HepG2 (cell line): Measurements from ENCODE around the gene PLCB1. TPM values are rescaled to one million over a fixed set of nuclear protein-coding genes. Genes with fewer than 3 reads are reported as not detected.

ENCODE experiments used
- FOSL2 ChIP-seq: sonication (generic); formaldehyde crosslinking; IDR thresholded peaks from 2 replicates; pipeline ENCODE4 v1.4.0; 2020; ENCODE audit warnings: missing genetic modification reagents
- KMT2A ChIP-seq: sonication (generic); formaldehyde crosslinking; IDR thresholded peaks from 2 replicates; pipeline ENCODE4 v1.4.0; 2020; ENCODE audit warnings: missing genetic modification reagents
- MED1 ChIP-seq: sonication (generic); formaldehyde crosslinking; IDR thresholded peaks from 2 replicates; pipeline ENCODE4 v1.4.0; 2020; ENCODE audit warnings: missing genetic modification reagents
- MXD4 ChIP-seq: IDR thresholded peaks from 2 replicates; pipeline ENCODE4 v1.6.1; 2016; ENCODE audit warnings: mild to moderate bottlenecking, missing biosample characterization, missing genetic modification reagents
- NR2C2 ChIP-seq: sonication (generic); formaldehyde crosslinking; IDR thresholded peaks from 2 replicates; pipeline ENCODE4 v1.4.0; 2020; ENCODE audit warnings: missing genetic modification reagents, mild to moderate bottlenecking, moderate library complexity, borderline replicate concordance
- NR2F2 ChIP-seq: IDR thresholded peaks from 2 replicates; pipeline ENCODE4 v1.6.1; 2012; ENCODE audit warnings: low read depth, inconsistent platforms, borderline replicate concordance
- PATZ1 ChIP-seq: sonication (generic); formaldehyde crosslinking; IDR thresholded peaks from 2 replicates; pipeline ENCODE4 v1.4.0; 2020; ENCODE audit warnings: missing genetic modification reagents
- PAXIP1 ChIP-seq: sonication (generic); formaldehyde crosslinking; conservative IDR thresholded peaks from 2 replicates; pipeline ENCODE4 v1.4.0; 2020; ENCODE audit warnings: mild to moderate bottlenecking, missing genetic modification reagents, moderate library complexity
- RCOR2 ChIP-seq: IDR thresholded peaks from 2 replicates; pipeline ENCODE4 v1.6.1; 2016; ENCODE audit warnings: missing biosample characterization, missing genetic modification reagents
- REPIN1 ChIP-seq: sonication (generic); formaldehyde crosslinking; IDR thresholded peaks from 2 replicates; pipeline ENCODE4 v1.8.0; 2022; ENCODE audit warnings: missing genetic modification reagents, low read depth, mild to moderate bottlenecking, borderline replicate concordance
- SMAD3 ChIP-seq: sonication (generic); formaldehyde crosslinking; IDR thresholded peaks from 2 replicates; pipeline ENCODE4 v1.4.0; 2020; ENCODE audit warnings: missing genetic modification reagents
- ZBTB34 ChIP-seq: sonication (generic); formaldehyde crosslinking; IDR thresholded peaks from 2 replicates; pipeline ENCODE4 v1.8.0; 2022; ENCODE audit warnings: mild to moderate bottlenecking, missing genetic modification reagents
- ZKSCAN8 ChIP-seq: IDR thresholded peaks from 2 replicates; pipeline ENCODE4 v1.6.1; 2016; ENCODE audit warnings: borderline replicate concordance, missing genetic modification reagents, missing compliant biosample characterization
- ZNF143 ChIP-seq: sonication (generic); formaldehyde crosslinking; IDR thresholded peaks from 2 replicates; pipeline ENCODE4 v1.4.0; 2020; ENCODE audit warnings: missing genetic modification reagents
- ZNF256 ChIP-seq: sonication (generic); formaldehyde crosslinking; conservative IDR thresholded peaks from 2 replicates; pipeline ENCODE4 v1.4.0; 2020; ENCODE audit warnings: missing genetic modification reagents
- ZNF792 ChIP-seq: IDR thresholded peaks from 2 replicates; pipeline ENCODE4 v1.6.1; 2016
- ZSCAN9 ChIP-seq: IDR thresholded peaks from 2 replicates; pipeline ENCODE4 v1.6.1; 2016; ENCODE audit warnings: borderline replicate concordance
- polyA plus RNA-seq, 8 experiments: library from polyadenylated mRNA; depleted of rRNA in 3 of 8; stranded (reverse) in 7 of 8; unstranded in 1 of 8; fragments of >200 nt; fragmentation: Illumina TruSeq in 4 of 8; extraction: Trizol in 4 of 8; gene quantifications; 2 replicates each; pipeline versions ENCODE4 v1.2.1 to v1.2.3, GENCODE V29; 2011 to 2016; ENCODE audit warnings: low read depth in 4 of 8, missing spikeins in 1 of 8, mixed read lengths in 1 of 8; ENCODE audit not compliant: insufficient read depth in 1 of 8
- total RNA-seq, 5 experiments: library from RNA; depleted of rRNA; stranded (reverse); fragments of >200 nt; fragmentation: Illumina TruSeq; extraction: Trizol; gene quantifications; 2 replicates each; pipeline ENCODE4 v1.2.3, GENCODE V29; 2016; ENCODE audit warnings: low read depth in 1 of 5
- TF ChIP-seq, protein P1 (sequence below): sonication (generic); formaldehyde crosslinking; IDR thresholded peaks from 2 replicates; pipeline ENCODE4 v1.8.1; 2023; ENCODE audit warnings: missing genetic modification reagents, inconsistent platforms, borderline replicate concordance

The PLCB1 gene
- total and polyA plus RNA-seq, 2 of the 13 experiments (the other 11 are each of a cell fraction or from before 2014, with no cell fraction given): 42.4 to 55.9 TPM

- TF ChIP-seq PAXIP1 (CRISPR knock-in tag) (peak; percentile 91), ZNF143 (CRISPR knock-in tag) (no peak), RCOR2 (CRISPR knock-in tag) (peak; percentile 95), SMAD3 (CRISPR knock-in tag) (peak; percentile 64; the same call in 1 of the 2 replicates), KMT2A (CRISPR knock-in tag) (no peak), NR2F2 (peak; percentile 47; the same call in 1 of the 2 replicates), ZNF792 (CRISPR knock-in tag) (peak; percentile 77), MED1 (CRISPR knock-in tag) (peak; percentile 89), FOSL2 (CRISPR knock-in tag) (peak; percentile 41), NR2C2 (CRISPR knock-in tag) (peak; percentile 72; the same call in 1 of the 2 replicates), ZBTB34 (CRISPR knock-in tag) (0 out of 2 replicates have a peak, but pooled peaks have one; percentile 50), ZSCAN9 (CRISPR knock-in tag) (peak; percentile 88; the same call in 1 of the 2 replicates), MXD4 (peak; percentile 80), REPIN1 (0 out of 2 replicates have a peak, but pooled peaks have one; percentile 56), ZKSCAN8 (CRISPR knock-in tag) (peak; percentile 36; the same call in 1 of the 2 replicates), ZNF256 (0 out of 2 replicates have a peak, but pooled peaks have one; percentile 42), PATZ1 (CRISPR knock-in tag) (peak; percentile 46; the same call in 1 of the 2 replicates)
- TF ChIP-seq, protein P1, sequence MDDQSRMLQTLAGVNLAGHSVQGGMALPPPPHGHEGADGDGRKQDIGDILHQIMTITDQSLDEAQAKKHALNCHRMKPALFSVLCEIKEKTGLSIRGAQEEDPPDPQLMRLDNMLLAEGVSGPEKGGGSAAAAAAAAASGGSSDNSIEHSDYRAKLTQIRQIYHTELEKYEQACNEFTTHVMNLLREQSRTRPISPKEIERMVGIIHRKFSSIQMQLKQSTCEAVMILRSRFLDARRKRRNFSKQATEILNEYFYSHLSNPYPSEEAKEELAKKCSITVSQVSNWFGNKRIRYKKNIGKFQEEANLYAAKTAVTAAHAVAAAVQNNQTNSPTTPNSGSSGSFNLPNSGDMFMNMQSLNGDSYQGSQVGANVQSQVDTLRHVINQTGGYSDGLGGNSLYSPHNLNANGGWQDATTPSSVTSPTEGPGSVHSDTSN (CRISPR knock-in tag): no peak
These were observed 232.1 kb downstream of the PLCB1 start (continued) for GRCh38 chr20:8363970-8364733.
